Osteocyte (in vitro differentiated cells): ENCODE data around the gene APOC4. TPM values are rescaled to one million over a fixed set of nuclear protein-coding genes. Genes with fewer than 3 reads are reported as not detected.

Experiments used
- DNase-seq: peaks from one replicate; pipeline ENCODE4 v3.0.0; 2021; ENCODE audit warnings: mixed read lengths; ENCODE audit not compliant: unreplicated experiment; ENCODE audit errors: extremely low spot score
- H3K27ac Mint-ChIP-seq: one replicate; pipeline ENCODE4 v1.8.0; 2021; ENCODE audit warnings: mild to moderate bottlenecking, mixed read lengths; ENCODE audit not compliant: unreplicated experiment
- H3K27me3 Mint-ChIP-seq: one replicate; pipeline ENCODE4 v1.8.0; 2021; ENCODE audit warnings: mixed read lengths; ENCODE audit not compliant: unreplicated experiment
- H3K36me3 Mint-ChIP-seq: one replicate; pipeline ENCODE4 v1.8.0; 2021; ENCODE audit warnings: mixed read lengths; ENCODE audit not compliant: unreplicated experiment
- H3K4me1 Mint-ChIP-seq: one replicate; pipeline ENCODE4 v1.8.0; 2021; ENCODE audit warnings: mixed read lengths; ENCODE audit not compliant: unreplicated experiment
- H3K4me3 Mint-ChIP-seq: one replicate; pipeline ENCODE4 v1.8.0; 2021; ENCODE audit warnings: mild to moderate bottlenecking, moderate library complexity, mixed read lengths; ENCODE audit not compliant: unreplicated experiment
- H3K9me3 Mint-ChIP-seq: one replicate; pipeline ENCODE4 v1.8.0; 2021; ENCODE audit warnings: mixed read lengths; ENCODE audit not compliant: unreplicated experiment
- total RNA-seq: library from RNA; stranded (reverse); gene quantifications from 2 replicates; pipeline ENCODE4 v1.2.1, GENCODE V29; 2021
- TF ChIP-seq, protein P1 (sequence below): fragments of 200-600 bp; sonication (generic); IDR thresholded peaks from 2 replicates; pipeline ENCODE4 v1.5.0; 2021; ENCODE audit warnings: antibody characterized with exemption, mild to moderate bottlenecking, moderate library complexity

APOC4 gene
- total RNA-seq, 1 donor from 2014 or later: not detected

- no peaks in the 10 kb centered on the region for H3K27me3 Mint-ChIP-seq
- no peaks in the 10 kb centered on the region for H3K9me3 Mint-ChIP-seq
- H3K36me3 Mint-ChIP-seq: no peaks in the 10 kb centered on the region
- no peak overlapping the region for H3K4me3 Mint-ChIP-seq
- DNase-seq: no peak
- H3K4me1 Mint-ChIP-seq: peaks cover 17% of the 10 kb centered on the region
- H3K27ac Mint-ChIP-seq: no peak overlapping the region
- TF ChIP-seq, protein P1, sequence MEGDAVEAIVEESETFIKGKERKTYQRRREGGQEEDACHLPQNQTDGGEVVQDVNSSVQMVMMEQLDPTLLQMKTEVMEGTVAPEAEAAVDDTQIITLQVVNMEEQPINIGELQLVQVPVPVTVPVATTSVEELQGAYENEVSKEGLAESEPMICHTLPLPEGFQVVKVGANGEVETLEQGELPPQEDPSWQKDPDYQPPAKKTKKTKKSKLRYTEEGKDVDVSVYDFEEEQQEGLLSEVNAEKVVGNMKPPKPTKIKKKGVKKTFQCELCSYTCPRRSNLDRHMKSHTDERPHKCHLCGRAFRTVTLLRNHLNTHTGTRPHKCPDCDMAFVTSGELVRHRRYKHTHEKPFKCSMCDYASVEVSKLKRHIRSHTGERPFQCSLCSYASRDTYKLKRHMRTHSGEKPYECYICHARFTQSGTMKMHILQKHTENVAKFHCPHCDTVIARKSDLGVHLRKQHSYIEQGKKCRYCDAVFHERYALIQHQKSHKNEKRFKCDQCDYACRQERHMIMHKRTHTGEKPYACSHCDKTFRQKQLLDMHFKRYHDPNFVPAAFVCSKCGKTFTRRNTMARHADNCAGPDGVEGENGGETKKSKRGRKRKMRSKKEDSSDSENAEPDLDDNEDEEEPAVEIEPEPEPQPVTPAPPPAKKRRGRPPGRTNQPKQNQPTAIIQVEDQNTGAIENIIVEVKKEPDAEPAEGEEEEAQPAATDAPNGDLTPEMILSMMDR: no peak
Observed at GRCh38 chr19:44949550-44949949, 7.5 kb downstream of the APOC4 start.

GRCh38 chr19:44951179-44952159, 9.4 kb downstream of the APOC4 start:
- no peaks in the 10 kb centered on the region for H3K27me3 Mint-ChIP-seq
- H3K36me3 Mint-ChIP-seq: no peaks in the 10 kb centered on the region
- H3K4me1 Mint-ChIP-seq: peaks cover 31% of the 10 kb centered on the region
- peak overlapping the region; percentile 72 for H3K27ac Mint-ChIP-seq
- DNase-seq: no peak
- H3K9me3 Mint-ChIP-seq: no peaks in the 10 kb centered on the region
- peak overlapping the region; percentile 2 for H3K4me3 Mint-ChIP-seq
- TF ChIP-seq, protein P1: peak; percentile 87

GRCh38 chr19:44954278-44954648, 12.2 kb downstream of the APOC4 start:
- Mint-ChIP-seq H3K27ac (peak overlapping the region; percentile 99), H3K36me3 (no peaks in the 10 kb centered on the region), H3K27me3 (no peaks in the 10 kb centered on the region), H3K9me3 (no peaks in the 10 kb centered on the region), H3K4me1 (peaks cover 41% of the 10 kb centered on the region), H3K4me3 (peak overlapping the region; percentile 96)
- TF ChIP-seq, protein P1: no peak
- no peak for DNase-seq

DNA sequence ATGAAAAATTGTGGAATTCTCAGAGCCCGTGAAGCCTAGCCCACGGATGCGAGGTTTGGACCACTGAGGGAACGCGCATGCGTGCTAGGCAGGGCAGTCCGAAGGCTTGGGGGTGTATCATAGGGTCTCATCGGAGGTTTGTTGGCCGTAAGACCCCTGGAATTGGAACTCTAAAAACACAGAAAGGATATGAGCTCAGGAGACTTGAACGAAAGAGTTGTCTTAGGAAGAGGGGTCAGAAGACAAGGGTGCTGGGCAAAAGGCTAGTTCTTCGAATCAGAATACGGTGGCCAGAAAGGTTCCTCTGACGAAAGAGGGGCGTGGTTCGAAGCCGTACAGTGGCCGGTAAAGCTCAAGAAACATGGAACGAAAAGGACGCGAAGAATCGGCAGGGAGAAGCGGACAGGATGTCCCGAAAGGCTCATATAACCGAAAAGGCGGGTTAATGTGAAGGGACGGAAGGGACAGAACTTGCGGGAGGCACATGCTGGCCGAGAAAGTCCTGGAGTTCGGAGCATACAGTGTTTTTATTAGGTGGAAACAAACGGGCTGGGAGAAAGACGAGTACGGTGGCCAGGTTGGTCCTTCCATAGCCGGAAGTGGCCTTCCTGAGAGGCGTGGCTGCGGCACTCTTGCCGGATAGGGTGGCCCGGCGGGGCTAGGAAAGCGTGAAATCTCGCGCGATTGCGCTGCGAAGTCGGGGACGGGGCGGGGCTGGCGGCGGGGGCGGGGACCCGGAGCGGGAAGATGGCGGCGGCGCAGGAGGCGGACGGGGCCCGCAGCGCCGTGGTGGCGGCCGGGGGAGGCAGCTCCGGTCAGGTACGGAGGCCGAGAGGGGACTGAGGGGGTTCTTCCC, 12.8 kb downstream of the APOC4 start, which contains the start of gene CLPTM1:
CLPTM1 (plus strand) TSS at position 732 of the 856 bp plus-strand sequence; CDS start at position 748, 16 bp downstream.
- TF ChIP-seq, protein P1: no peak
- no peaks in the 10 kb centered on the region for H3K9me3 Mint-ChIP-seq
- no peaks in the 10 kb centered on the region for H3K27me3 Mint-ChIP-seq
- H3K36me3 Mint-ChIP-seq: no peaks in the 10 kb centered on the region
- H3K4me3 Mint-ChIP-seq: peak within 1 kb of the TSS; percentile 96
- H3K27ac Mint-ChIP-seq: peak within 1 kb of the TSS; percentile 99
- peak; percentile 98 for DNase-seq
- H3K4me1 Mint-ChIP-seq: peaks cover 41% of the 10 kb centered on the region
